Neuronal stem cell (in vitro differentiated cells): ENCODE measurements around the gene ALG13.

ENCODE experiments used
- DNase-seq: peaks from one replicate; pipeline ENCODE4 v3.0.0-alpha.2; 2013; ENCODE audit warnings: low spot score
- H2AFZ ChIP-seq: one replicate; pipeline ENCODE4 v1.6.1; 2013; ENCODE audit warnings: mild to moderate bottlenecking, low read length, inconsistent platforms
- H2AK5ac ChIP-seq: 2 replicates; pipeline ENCODE4 v1.6.1; 2013; ENCODE audit warnings: low read depth, mild to moderate bottlenecking, inconsistent platforms, low read length, moderate library complexity, mixed read lengths
- H2BK120ac ChIP-seq: 2 replicates; pipeline ENCODE4 v1.6.1; 2013; ENCODE audit warnings: low read depth, mild to moderate bottlenecking, inconsistent platforms, low read length, moderate library complexity, mixed read lengths
- H2BK12ac ChIP-seq: one replicate; pipeline ENCODE4 v1.6.1; 2013; ENCODE audit warnings: low read length, inconsistent platforms
- H2BK15ac ChIP-seq: 2 replicates; pipeline ENCODE4 v1.6.1; 2013; ENCODE audit warnings: mild to moderate bottlenecking, low read length, inconsistent platforms, mixed read lengths
- H2BK5ac ChIP-seq: one replicate; pipeline ENCODE4 v1.6.1; 2013; ENCODE audit warnings: inconsistent platforms, mild to moderate bottlenecking, low read length, moderate library complexity
- H3K14ac ChIP-seq: one replicate; pipeline ENCODE4 v1.6.1; 2013; ENCODE audit warnings: low read length, inconsistent platforms
- H3K18ac ChIP-seq: 2 replicates; pipeline ENCODE4 v1.6.1; 2013; ENCODE audit warnings: low read length, inconsistent platforms
- H3K23ac ChIP-seq: 2 replicates; pipeline ENCODE4 v1.6.1; 2013; ENCODE audit warnings: low read depth, mild to moderate bottlenecking, mixed read lengths, low read length, inconsistent platforms; ENCODE audit not compliant: poor library complexity
- H3K27ac ChIP-seq: replicated peaks from 3 replicates; pipeline ENCODE4 v1.5.1; 2013; ENCODE audit warnings: low read length, inconsistent platforms
- H3K27me3 ChIP-seq, 3 experiments: 2 replicates each; pipeline ENCODE4 v1.6.1; 2013; ENCODE audit warnings: low read length in 3 of 3, mild to moderate bottlenecking in 2 of 3, inconsistent platforms in 1 of 3, low read depth in 1 of 3, mixed read lengths in 1 of 3, moderate library complexity in 1 of 3; ENCODE audit not compliant: control insufficient read depth in 3 of 3, insufficient read depth in 3 of 3
- H3K36me3 ChIP-seq, 2 donors: replicated peaks in 1 of 2; 2 replicates each; pipeline ENCODE4 v1.6.1; 2013; ENCODE audit warnings: low read length in 2 of 2; ENCODE audit not compliant: control insufficient read depth in 2 of 2, insufficient read depth in 2 of 2
- H3K4ac ChIP-seq: 2 replicates; pipeline ENCODE4 v1.6.1; 2013; ENCODE audit warnings: inconsistent platforms, mild to moderate bottlenecking, low read length, moderate library complexity
- H3K4me1 ChIP-seq, 2 donors: 1 replicate in 1 of 2; 2 replicates in 1 of 2; pipeline ENCODE4 v1.6.1; 2013; ENCODE audit warnings: low read length in 2 of 2, low read depth in 1 of 2; ENCODE audit not compliant: control insufficient read depth in 2 of 2, insufficient read depth in 1 of 2
- H3K4me2 ChIP-seq: one replicate; pipeline ENCODE4 v1.6.1; 2013; ENCODE audit warnings: mild to moderate bottlenecking, low read length, inconsistent platforms; ENCODE audit not compliant: insufficient read depth, poor library complexity, severe bottlenecking
- H3K4me3 ChIP-seq, 2 donors: 2 replicates each; pipeline ENCODE4 v1.5.1; 2013; ENCODE audit warnings: low read length in 2 of 2, mild to moderate bottlenecking in 2 of 2, inconsistent platforms in 1 of 2, moderate library complexity in 1 of 2
- H3K79me1 ChIP-seq: one replicate; pipeline ENCODE4 v1.6.1; 2013; ENCODE audit warnings: low read depth, mild to moderate bottlenecking, inconsistent platforms, low read length, moderate library complexity
- H3K9ac ChIP-seq: one replicate; pipeline ENCODE4 v1.6.1; 2013; ENCODE audit warnings: mild to moderate bottlenecking, low read depth, low read length, inconsistent platforms; ENCODE audit not compliant: poor library complexity
- H3K9me3 ChIP-seq, 2 donors: replicated peaks in 1 of 2; 2 replicates each; pipeline versions ENCODE3 to v1.6.1; 2013; ENCODE audit warnings: low read length in 2 of 2, mild to moderate bottlenecking in 2 of 2, inconsistent platforms in 1 of 2, low read depth in 1 of 2, mixed read lengths in 1 of 2, moderate library complexity in 1 of 2; ENCODE audit not compliant: control insufficient read depth in 2 of 2, insufficient read depth in 1 of 2
- H4K8ac ChIP-seq: one replicate; pipeline ENCODE4 v1.6.1; 2013; ENCODE audit warnings: low read depth, mild to moderate bottlenecking, inconsistent platforms, low read length, moderate library complexity
- H4K91ac ChIP-seq: one replicate; pipeline ENCODE4 v1.6.1; 2013; ENCODE audit warnings: low read length, low read depth, mild to moderate bottlenecking, inconsistent platforms; ENCODE audit not compliant: poor library complexity
- WGBS, 2 donors: extraction: QIAGEN DNeasy Blood & Tissue Kit; methylation state at CpG; one replicate each; pipeline ENCODE4 v1.1.7; 2013; ENCODE audit warnings: missing lambda C conversion rate in 2 of 2, mixed read lengths in 1 of 2; ENCODE audit not compliant: insufficient read length in 2 of 2, insufficient replicate concordance in 1 of 2; ENCODE audit errors: extremely low coverage in 2 of 2; 5-methylcytosine and 5-hydroxymethylcytosine counted together

Gene ALG13

DNA sequence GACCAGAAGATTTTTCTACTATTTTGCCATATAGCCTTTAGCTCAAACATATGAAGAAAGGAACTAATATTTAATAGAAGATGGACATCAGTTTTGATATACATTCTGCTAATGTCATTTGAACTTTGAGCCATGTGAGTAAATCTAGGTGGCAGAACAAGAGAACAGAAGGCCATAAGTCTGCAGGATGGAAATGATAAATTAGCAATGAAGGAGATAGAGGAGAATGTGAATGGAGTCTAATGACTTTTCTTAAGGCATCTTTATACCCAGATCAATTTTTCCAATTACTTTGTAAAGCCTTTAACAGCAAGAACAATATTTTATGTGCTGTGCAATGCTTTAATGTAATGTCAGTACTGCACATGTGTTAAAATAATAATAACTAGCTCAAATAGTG is 30.1 kb upstream of the ALG13 start:
- Histone ChIP-seq H4K91ac (no peak overlapping the region), H3K4me3 (no peak overlapping the region), H2BK5ac (no peak overlapping the region), H3K23ac (no peak overlapping the region), H2BK12ac (no peak overlapping the region), H3K36me3 (no peaks in the 10 kb centered on the region), H3K79me1 (no peaks in the 10 kb centered on the region), H3K4me2 (no peak overlapping the region), H3K4me1 (no peaks in the 10 kb centered on the region), H3K4ac (no peak overlapping the region), H3K9me3 (no peaks in the 10 kb centered on the region), H3K27me3 (no peaks in the 10 kb centered on the region), H2AFZ (no peak overlapping the region), H4K8ac (no peak overlapping the region), H2BK15ac (no peak overlapping the region), H3K18ac (no peak overlapping the region), H2BK120ac (no peak overlapping the region), H3K14ac (no peak overlapping the region), H3K27ac (no peak overlapping the region), H3K9ac (no peak overlapping the region), H2AK5ac (no peak overlapping the region)
- no peak for DNase-seq

DNA sequence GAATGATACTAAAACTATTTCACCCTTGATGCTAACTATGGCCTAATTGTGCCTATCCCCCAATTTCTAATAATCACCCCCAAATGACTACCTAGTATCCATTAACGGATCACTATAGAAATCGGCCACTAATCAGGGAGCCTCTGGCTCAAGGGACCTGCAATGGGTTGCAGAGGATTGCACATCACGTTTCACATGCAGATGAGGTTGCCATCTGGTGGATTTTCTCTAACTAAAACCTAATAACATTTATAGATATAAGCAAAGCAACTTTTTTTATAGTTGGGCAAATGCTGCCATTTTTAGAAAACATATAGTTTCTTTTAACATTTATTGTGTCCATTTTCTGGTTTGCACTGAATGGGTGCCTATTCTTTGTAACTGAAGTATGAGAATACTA is 28.3 kb upstream of the ALG13 start:
- Histone ChIP-seq H2AK5ac (no peak overlapping the region), H2AFZ (no peak overlapping the region), H2BK12ac (no peak overlapping the region), H3K4me3 (no peak overlapping the region), H3K36me3 (no peaks in the 10 kb centered on the region), H3K27me3 (no peaks in the 10 kb centered on the region), H3K23ac (no peak overlapping the region), H3K4me1 (no peaks in the 10 kb centered on the region), H2BK15ac (no peak overlapping the region), H3K4ac (no peak overlapping the region), H3K9me3 (no peaks in the 10 kb centered on the region), H3K4me2 (no peak overlapping the region), H3K79me1 (no peaks in the 10 kb centered on the region), H3K27ac (no peak overlapping the region), H2BK120ac (no peak overlapping the region), H3K9ac (no peak overlapping the region), H3K14ac (no peak overlapping the region), H4K91ac (no peak overlapping the region), H2BK5ac (no peak overlapping the region), H3K18ac (no peak overlapping the region), H4K8ac (no peak overlapping the region)
- no CpG with 5 or more reads among the region's 3 CpGs for WGBS, 2 donors
- DNase-seq, result no peak

DNA sequence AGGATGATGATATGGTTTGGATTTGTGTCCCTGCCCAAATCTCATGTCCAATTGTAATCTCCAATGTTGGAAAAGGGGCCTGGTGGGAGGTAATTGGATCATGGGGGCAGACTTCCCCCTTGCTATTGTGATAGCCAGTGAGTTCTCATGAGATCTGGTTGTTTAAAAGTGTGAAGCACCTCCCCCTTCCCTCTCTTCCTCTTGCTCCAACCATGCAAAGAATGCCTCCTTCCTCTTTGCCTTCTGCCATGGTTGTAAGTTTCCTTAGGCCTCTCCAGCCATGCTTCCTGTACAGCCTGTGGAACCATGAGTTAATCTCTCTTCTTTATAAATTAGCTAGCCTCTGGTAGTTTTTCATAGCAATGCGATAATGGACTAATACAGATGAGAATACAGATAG is 19.7 kb upstream of the ALG13 start:
- H3K23ac ChIP-seq, result no peak overlapping the region
- no peak overlapping the region for H2AK5ac ChIP-seq
- no peaks in the 10 kb centered on the region for H3K4me1 ChIP-seq
- no peak overlapping the region for H3K4ac ChIP-seq
- no peaks in the 10 kb centered on the region for H3K36me3 ChIP-seq
- no peak overlapping the region for H3K14ac ChIP-seq
- H2BK15ac ChIP-seq, result no peak overlapping the region
- H3K27me3 ChIP-seq, result no peaks in the 10 kb centered on the region
- H3K18ac ChIP-seq, result no peak overlapping the region
- no peak overlapping the region for H2BK12ac ChIP-seq
- no peak overlapping the region for H3K9ac ChIP-seq
- H3K4me2 ChIP-seq, result no peak overlapping the region
- WGBS, 2 donors, result no CpG with 5 or more reads among the region's 1 CpG
- DNase-seq, result no peak
- no peak overlapping the region for H4K91ac ChIP-seq
- H3K79me1 ChIP-seq, result no peaks in the 10 kb centered on the region
- H3K27ac ChIP-seq, result no peak overlapping the region
- no peak overlapping the region for H4K8ac ChIP-seq
- H3K9me3 ChIP-seq, result no peaks in the 10 kb centered on the region
- no peak overlapping the region for H3K4me3 ChIP-seq
- H2BK5ac ChIP-seq, result no peak overlapping the region
- H2AFZ ChIP-seq, result no peak overlapping the region
- no peak overlapping the region for H2BK120ac ChIP-seq

DNA sequence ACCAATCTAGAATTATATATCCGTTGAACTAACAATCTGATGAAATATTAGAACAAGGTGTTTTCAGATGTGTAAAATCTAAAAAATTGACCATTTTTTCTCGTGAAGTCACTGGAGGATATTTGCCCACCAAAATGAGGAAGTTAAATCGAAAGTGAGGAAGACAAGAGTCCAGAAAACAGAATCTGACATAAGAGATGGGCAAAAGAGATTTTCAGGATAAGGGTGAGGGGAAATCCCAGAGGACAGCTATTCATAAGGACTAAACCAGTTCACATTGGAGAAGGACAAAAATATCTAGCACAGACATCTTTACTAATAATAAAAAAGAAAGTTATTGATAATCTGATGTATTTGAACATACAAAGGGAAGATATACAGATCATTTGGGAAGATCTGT is 18.7 kb upstream of the ALG13 start:
- Histone ChIP-seq H3K79me1 (no peaks in the 10 kb centered on the region), H2BK15ac (no peak overlapping the region), H3K18ac (no peak overlapping the region), H4K91ac (no peak overlapping the region), H2AK5ac (no peak overlapping the region), H3K4me2 (no peak overlapping the region), H3K27me3 (no peaks in the 10 kb centered on the region), H3K14ac (no peak overlapping the region), H3K36me3 (no peaks in the 10 kb centered on the region), H3K4me3 (no peak overlapping the region), H2AFZ (no peak overlapping the region), H2BK5ac (no peak overlapping the region), H3K27ac (no peak overlapping the region), H3K23ac (no peak overlapping the region), H2BK12ac (no peak overlapping the region), H4K8ac (no peak overlapping the region), H3K4me1 (no peaks in the 10 kb centered on the region), H2BK120ac (no peak overlapping the region), H3K9ac (no peak overlapping the region), H3K4ac (no peak overlapping the region), H3K9me3 (no peaks in the 10 kb centered on the region)
- WGBS, 2 donors, result no CpG with 5 or more reads among the region's 3 CpGs
- DNase-seq, result no peak
